SIG-M5 treated with dmso at 0.1 percent for 504 hours (cell line): ENCODE results near the gene ENTPD8.

Source experiments
- DNase-seq: peaks from one replicate; lab custom pipeline; 2025; ENCODE audit not compliant: unreplicated experiment; lab: John Stamatoyannopoulos, UW

ENTPD8 gene

GRCh38 chr9:137431416-137431931, 9.7 kb downstream of the ENTPD8 start:
- DNase-seq = no peak

- DNase-seq = no peak
Observed at GRCh38 chr9:137430723-137431415, 10.3 kb downstream of the ENTPD8 start.

GRCh38 chr9:137429974-137430722, 11.0 kb downstream of the ENTPD8 start:
- DNase-seq = no peak

- no peak for DNase-seq
Observed at GRCh38 chr9:137429546-137429890, 11.6 kb downstream of the ENTPD8 start.

- no peak for DNase-seq
Observed at GRCh38 chr9:137428841-137429545, 12.2 kb downstream of the ENTPD8 start.

- DNase-seq = no peak
Observed at GRCh38 chr9:137428311-137428630, 12.9 kb downstream of the ENTPD8 start.

- no peak for DNase-seq
Observed at GRCh38 chr9:137427454-137428310, 13.5 kb downstream of the ENTPD8 start.

GRCh38 chr9:137426018-137426681, 15.0 kb downstream of the ENTPD8 start:
- DNase-seq = no peak

GRCh38 chr9:137423514-137424291, 17.5 kb downstream of the ENTPD8 start:
- no peak for DNase-seq

GRCh38 chr9:137422604-137423513, 18.3 kb downstream of the ENTPD8 start, which contains the start of the genes EXD3 and NOXA1:
EXD3 (minus strand) TSS chr9:137423162; CDS start chr9:137395357, 27,805 bp downstream.
NOXA1 (plus strand) TSS chr9:137423393; CDS start chr9:137423530, 137 bp downstream.
- DNase-seq = peak; percentile 84

- no peak for DNase-seq
Observed at GRCh38 chr9:137421838-137422603, 19.1 kb downstream of the ENTPD8 start.

GRCh38 chr9:137417161-137418021, 23.8 kb downstream of the ENTPD8 start:
- DNase-seq = no peak

GRCh38 chr9:137416563-137417151, 24.5 kb downstream of the ENTPD8 start:
- no peak for DNase-seq

- no peak for DNase-seq
Observed at GRCh38 chr9:137416006-137416562, 25.1 kb downstream of the ENTPD8 start.

GRCh38 chr9:137415451-137415850, 25.7 kb downstream of the ENTPD8 start:
- no peak for DNase-seq

GRCh38 chr9:137412431-137412830, 28.7 kb downstream of the ENTPD8 start:
- no peak for DNase-seq
